PFSK-1 (cell line): ENCODE measurements around the gene EML4.

Experiments
- FOXP2 ChIP-seq: optimal IDR thresholded peaks from 2 replicates; pipeline ENCODE3; 2011; ENCODE audit warnings: borderline replicate concordance, control low read depth, inconsistent platforms; ENCODE audit not compliant: insufficient read depth; ENCODE audit errors: extremely low read length, extremely low read depth
- POLR2AphosphoS5 ChIP-seq: IDR thresholded peaks from 2 replicates; pipeline ENCODE4 v1.6.1; 2012; ENCODE audit warnings: low read depth, mild to moderate bottlenecking, control low read depth, low read length, moderate library complexity
- SIN3A ChIP-seq: IDR thresholded peaks from 2 replicates; pipeline ENCODE4 v1.6.1; 2012; ENCODE audit warnings: mild to moderate bottlenecking, low read length, moderate library complexity, borderline replicate concordance; ENCODE audit not compliant: insufficient read depth
- TAF1 ChIP-seq: IDR thresholded peaks from 2 replicates; pipeline ENCODE4 v1.6.1; 2012; ENCODE audit warnings: low read length, control low read depth, borderline replicate concordance; ENCODE audit not compliant: insufficient read depth
- TF ChIP-seq, protein P1 (sequence below), 2 experiments: IDR thresholded peaks; 2 replicates each; pipeline versions ENCODE4 v1.6.1 to v1.8.0; 2011 to 2012; ENCODE audit warnings: low read depth in 2 of 2, low read length in 2 of 2, control low read depth in 1 of 2, inconsistent platforms in 1 of 2, mild to moderate bottlenecking in 1 of 2, moderate library complexity in 1 of 2; ENCODE audit not compliant: insufficient read depth in 1 of 2

Gene EML4

DNA sequence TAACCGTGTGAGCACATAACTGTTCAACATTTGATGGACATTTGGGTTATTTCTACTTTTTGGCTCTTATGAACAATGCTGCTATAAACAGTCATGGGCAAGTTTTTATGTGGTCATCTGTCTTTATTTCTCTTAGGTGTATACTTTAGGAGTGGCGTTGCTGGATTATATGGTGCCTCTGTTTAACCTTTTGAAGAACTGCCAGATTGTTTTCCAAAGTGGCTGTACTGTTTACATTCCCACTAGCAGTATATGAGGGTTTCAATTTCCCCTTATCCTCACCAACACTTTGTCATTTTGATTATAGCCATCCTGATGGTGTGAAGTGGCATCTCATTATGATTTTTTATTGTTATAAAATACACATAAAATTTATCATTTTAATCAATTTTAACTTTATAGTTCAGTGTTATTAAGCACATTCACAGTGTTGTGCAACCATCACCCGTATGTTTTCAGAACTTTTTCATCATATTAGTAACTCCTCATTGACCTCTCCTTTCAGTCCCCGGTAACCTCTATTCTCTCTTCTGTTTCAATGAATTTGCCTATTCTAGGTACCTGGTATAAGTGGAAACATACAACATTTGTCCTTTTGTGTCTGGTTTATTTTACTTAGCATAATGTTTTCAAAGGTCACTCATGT lies 55.4 kb downstream of the EML4 start:
- TF ChIP-seq POLR2AphosphoS5 (no peak), FOXP2 (no peak), SIN3A (no peak), TAF1 (no peak)
- TF ChIP-seq, protein P1, sequence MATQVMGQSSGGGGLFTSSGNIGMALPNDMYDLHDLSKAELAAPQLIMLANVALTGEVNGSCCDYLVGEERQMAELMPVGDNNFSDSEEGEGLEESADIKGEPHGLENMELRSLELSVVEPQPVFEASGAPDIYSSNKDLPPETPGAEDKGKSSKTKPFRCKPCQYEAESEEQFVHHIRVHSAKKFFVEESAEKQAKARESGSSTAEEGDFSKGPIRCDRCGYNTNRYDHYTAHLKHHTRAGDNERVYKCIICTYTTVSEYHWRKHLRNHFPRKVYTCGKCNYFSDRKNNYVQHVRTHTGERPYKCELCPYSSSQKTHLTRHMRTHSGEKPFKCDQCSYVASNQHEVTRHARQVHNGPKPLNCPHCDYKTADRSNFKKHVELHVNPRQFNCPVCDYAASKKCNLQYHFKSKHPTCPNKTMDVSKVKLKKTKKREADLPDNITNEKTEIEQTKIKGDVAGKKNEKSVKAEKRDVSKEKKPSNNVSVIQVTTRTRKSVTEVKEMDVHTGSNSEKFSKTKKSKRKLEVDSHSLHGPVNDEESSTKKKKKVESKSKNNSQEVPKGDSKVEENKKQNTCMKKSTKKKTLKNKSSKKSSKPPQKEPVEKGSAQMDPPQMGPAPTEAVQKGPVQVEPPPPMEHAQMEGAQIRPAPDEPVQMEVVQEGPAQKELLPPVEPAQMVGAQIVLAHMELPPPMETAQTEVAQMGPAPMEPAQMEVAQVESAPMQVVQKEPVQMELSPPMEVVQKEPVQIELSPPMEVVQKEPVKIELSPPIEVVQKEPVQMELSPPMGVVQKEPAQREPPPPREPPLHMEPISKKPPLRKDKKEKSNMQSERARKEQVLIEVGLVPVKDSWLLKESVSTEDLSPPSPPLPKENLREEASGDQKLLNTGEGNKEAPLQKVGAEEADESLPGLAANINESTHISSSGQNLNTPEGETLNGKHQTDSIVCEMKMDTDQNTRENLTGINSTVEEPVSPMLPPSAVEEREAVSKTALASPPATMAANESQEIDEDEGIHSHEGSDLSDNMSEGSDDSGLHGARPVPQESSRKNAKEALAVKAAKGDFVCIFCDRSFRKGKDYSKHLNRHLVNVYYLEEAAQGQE (IDR thresholded peaks at IDR 0.05; ENCODE audit: insufficient read depth in 1 of 2, low read depth in 2 of 2, low read length in 2 of 2): no peak

DNA sequence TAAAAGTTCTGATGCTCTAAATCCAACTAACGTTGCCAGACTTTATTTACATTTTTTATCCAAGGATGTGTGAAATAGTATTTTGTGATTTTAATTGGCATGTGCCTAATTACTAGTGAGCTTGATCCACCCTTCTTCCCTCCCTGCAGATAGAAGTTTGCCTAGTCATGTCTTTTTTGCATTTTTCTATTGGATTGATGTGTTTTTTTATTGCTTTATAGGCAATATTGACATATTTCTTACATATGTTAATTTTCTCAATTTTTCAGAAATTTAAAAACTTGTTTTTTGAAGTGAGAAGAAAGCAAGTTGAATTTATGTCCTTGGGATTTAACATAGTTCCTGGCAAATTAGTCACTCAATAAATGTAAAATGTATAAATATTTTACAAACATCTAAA lies 56.4 kb downstream of the EML4 start:
- TF ChIP-seq, protein P1 (IDR thresholded peaks at IDR 0.05; ENCODE audit: insufficient read depth in 1 of 2, low read depth in 2 of 2, low read length in 2 of 2): no peak
- no peak for TF ChIP-seq POLR2AphosphoS5
- TF ChIP-seq FOXP2: no peak
- no peak for TF ChIP-seq SIN3A
- no peak for TF ChIP-seq TAF1

DNA sequence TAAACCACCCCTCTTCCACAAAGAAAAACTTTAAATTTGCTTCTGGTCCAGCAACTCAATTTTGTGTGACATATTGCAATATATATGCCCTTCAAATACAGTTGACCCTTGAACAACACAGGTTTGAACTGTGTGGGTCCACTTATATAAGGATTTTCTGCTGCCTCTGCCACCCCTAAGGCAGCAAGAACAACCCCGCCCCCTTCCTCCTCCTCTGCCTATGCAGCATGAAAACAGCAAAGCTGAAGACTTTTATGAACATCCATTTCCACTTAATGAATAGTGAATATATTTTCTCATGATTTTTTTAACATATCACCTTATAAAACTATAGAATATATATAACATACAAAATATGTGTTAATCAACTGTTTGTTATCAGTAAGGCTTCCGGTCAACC lies 58.3 kb downstream of the EML4 start:
- no peak for TF ChIP-seq SIN3A
- TF ChIP-seq POLR2AphosphoS5: no peak
- TF ChIP-seq FOXP2: no peak
- TF ChIP-seq, protein P1 (IDR thresholded peaks at IDR 0.05; ENCODE audit: insufficient read depth in 1 of 2, low read depth in 2 of 2, low read length in 2 of 2): no peak
- no peak for TF ChIP-seq TAF1

DNA sequence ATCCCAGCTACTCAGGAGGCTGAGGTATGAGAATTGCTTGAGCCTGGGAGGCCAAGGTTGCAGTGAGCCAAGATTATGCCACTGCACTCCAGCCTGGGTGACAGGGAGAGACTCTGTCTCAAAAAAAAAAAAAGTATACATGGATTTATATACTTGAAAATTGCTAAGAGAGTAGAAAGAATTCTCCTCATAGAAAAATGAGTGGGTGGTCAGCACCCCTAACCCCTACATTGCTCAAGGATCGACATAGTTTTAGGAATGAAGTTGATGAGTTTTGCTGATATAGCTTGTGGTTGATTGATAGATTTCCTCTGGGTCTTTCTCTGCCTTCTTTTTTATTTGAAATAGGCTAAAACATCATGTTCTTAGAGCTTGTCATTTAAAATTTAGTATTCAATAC lies 58.9 kb downstream of the EML4 start:
- no peak for TF ChIP-seq TAF1
- no peak for TF ChIP-seq SIN3A
- TF ChIP-seq, protein P1 (IDR thresholded peaks at IDR 0.05; ENCODE audit: insufficient read depth in 1 of 2, low read depth in 2 of 2, low read length in 2 of 2): no peak
- TF ChIP-seq FOXP2: no peak
- TF ChIP-seq POLR2AphosphoS5: no peak

DNA sequence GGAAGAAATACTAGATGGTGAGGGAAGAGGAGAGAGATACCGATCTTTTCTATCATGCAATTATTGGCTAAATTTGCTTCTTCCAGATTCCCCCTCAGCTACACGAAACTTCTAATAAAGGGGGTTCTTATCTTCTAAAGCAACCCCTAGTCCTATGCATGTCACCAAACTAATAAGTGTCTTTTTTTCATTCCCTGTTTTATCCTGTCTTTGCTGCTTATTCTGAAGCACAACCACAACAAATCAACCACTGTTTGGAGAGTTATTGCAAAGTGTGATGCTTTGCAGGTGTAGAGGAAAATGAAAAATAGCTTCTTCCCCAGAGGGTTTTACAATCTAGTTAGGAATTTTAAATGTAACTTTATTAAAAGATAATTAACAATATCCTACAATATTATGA lies 60.8 kb downstream of the EML4 start:
- TF ChIP-seq TAF1 (no peak), POLR2AphosphoS5 (no peak), FOXP2 (no peak), SIN3A (no peak)
- TF ChIP-seq, protein P1 (IDR thresholded peaks at IDR 0.05; ENCODE audit: insufficient read depth in 1 of 2, low read depth in 2 of 2, low read length in 2 of 2): no peak
